ENCODE data around the gene TPCN2.
A peak's percentile ranks its signal among the peaks of the same experiment; 100 is the strongest.

The TPCN2 gene

DNA sequence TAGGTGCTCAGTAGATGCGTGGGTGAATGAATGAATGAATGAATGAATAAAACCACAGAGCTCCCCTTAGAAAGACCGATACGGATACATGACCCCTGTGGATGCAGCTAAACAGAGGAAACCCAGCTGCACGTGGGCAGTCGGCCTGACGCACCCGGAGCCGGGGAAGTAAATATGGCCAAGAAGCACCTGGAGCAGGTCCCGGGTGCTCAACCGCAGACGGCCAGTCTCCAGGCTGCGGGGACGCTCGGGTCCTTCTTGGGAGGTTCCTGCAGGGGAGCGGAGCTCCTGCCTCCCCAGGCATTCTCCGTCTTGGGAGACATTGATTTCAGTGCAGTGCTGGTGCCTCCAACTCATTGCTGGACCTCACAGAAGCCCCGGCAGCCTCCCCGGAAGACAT is 11.7 kb upstream of the TPCN2 start:
- Histone ChIP-seq H2AK5ac (ENCODE audit: low read length) (no peak overlapping the region), H3K14ac (ENCODE audit: low read length) (no peak overlapping the region), H2BK120ac (ENCODE audit: insufficient read depth, low read length, poor library complexity) (no peak overlapping the region), H3K4me2 (ENCODE audit: low read length) (no peak overlapping the region), H2BK12ac (ENCODE audit: low read length) (no peak overlapping the region), H3K36me3 (ENCODE audit: control insufficient read depth in 1 of 2, insufficient read depth in 2 of 2, low read length in 2 of 2) (no peaks in the 10 kb centered on the region), H3K18ac (ENCODE audit: low read length) (no peak overlapping the region), H4K91ac (ENCODE audit: low read depth, low read length) (no peak overlapping the region), H4K12ac (ENCODE audit: low read depth, low read length) (no peak overlapping the region), H3K4me3 (ENCODE audit: low read depth, low read length) (no peak overlapping the region), H3K79me2 (ENCODE audit: control insufficient read depth, insufficient read depth, low read length, poor library complexity) (no peaks in the 10 kb centered on the region), H3K23ac (ENCODE audit: low read length) (no peak overlapping the region), H3K27ac (ENCODE audit: low read depth, low read length) (no peak overlapping the region), H3K79me1 (ENCODE audit: low read length) (no peaks in the 10 kb centered on the region), H3K27me3 (ENCODE audit: insufficient read depth, low read length) (no peaks in the 10 kb centered on the region), H3K4me1 (ENCODE audit: control insufficient read depth in 1 of 2, insufficient read depth in 2 of 2, low read length in 2 of 2) (peaks cover 8 to 10% of the 10 kb centered on the region in 2 experiments), H2AFZ (ENCODE audit: insufficient read depth, low read length, poor library complexity) (no peak overlapping the region), H3K9ac (ENCODE audit: low read length) (no peak overlapping the region), H3K9me3 (ENCODE audit: insufficient read depth, low read depth, low read length) (no peaks in the 10 kb centered on the region), H3K4ac (ENCODE audit: low read depth, low read length) (no peak overlapping the region), H4K8ac (ENCODE audit: low read depth, low read length) (no peak overlapping the region), H2BK5ac (ENCODE audit: low read depth, low read length, poor library complexity) (no peak overlapping the region)
- no CpG with 5 or more reads among the region's 18 CpGs for WGBS (ENCODE audit: extremely low coverage, insufficient coverage, insufficient read length)
- no peak for DNase-seq

DNA sequence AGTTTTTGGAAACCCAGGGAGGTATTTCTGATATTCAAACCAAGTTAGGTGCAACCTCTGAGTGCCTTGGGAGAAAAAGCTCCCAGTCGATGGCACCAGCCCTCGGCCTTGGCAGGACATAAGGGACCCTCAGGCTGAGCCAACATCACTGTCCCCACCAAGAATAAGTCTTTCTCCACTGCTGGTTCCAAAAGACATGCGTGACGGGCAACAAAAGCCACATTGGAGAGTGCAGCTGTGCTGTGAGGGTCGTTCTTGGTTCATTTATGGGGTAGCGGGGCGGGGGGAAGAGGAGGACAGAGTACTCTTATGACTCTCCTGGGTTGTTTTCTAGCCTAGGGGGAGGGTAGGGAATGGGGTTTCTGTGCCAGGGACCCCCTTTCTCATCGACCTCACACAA is 11.2 kb upstream of the TPCN2 start:
- H3K4me3 ChIP-seq (ENCODE audit: low read depth, low read length), result no peak overlapping the region
- H2BK5ac ChIP-seq (ENCODE audit: low read depth, low read length, poor library complexity), result no peak overlapping the region
- no peaks in the 10 kb centered on the region for H3K79me2 ChIP-seq (ENCODE audit: control insufficient read depth, insufficient read depth, low read length, poor library complexity)
- no peaks in the 10 kb centered on the region for H3K27me3 ChIP-seq (ENCODE audit: insufficient read depth, low read length)
- H3K36me3 ChIP-seq (ENCODE audit: control insufficient read depth in 1 of 2, insufficient read depth in 2 of 2, low read length in 2 of 2), result no peaks in the 10 kb centered on the region
- no peak overlapping the region for H3K27ac ChIP-seq (ENCODE audit: low read depth, low read length)
- no peak overlapping the region for H2BK120ac ChIP-seq (ENCODE audit: insufficient read depth, low read length, poor library complexity)
- no peak overlapping the region for H4K8ac ChIP-seq (ENCODE audit: low read depth, low read length)
- H3K9ac ChIP-seq (ENCODE audit: low read length), result no peak overlapping the region
- H3K14ac ChIP-seq (ENCODE audit: low read length), result no peak overlapping the region
- no peak overlapping the region for H3K4ac ChIP-seq (ENCODE audit: low read depth, low read length)
- H3K4me2 ChIP-seq (ENCODE audit: low read length), result no peak overlapping the region
- H3K79me1 ChIP-seq (ENCODE audit: low read length), result no peaks in the 10 kb centered on the region
- H3K23ac ChIP-seq (ENCODE audit: low read length), result no peak overlapping the region
- H3K18ac ChIP-seq (ENCODE audit: low read length), result no peak overlapping the region
- no peak overlapping the region for H2AFZ ChIP-seq (ENCODE audit: insufficient read depth, low read length, poor library complexity)
- no peak overlapping the region for H4K12ac ChIP-seq (ENCODE audit: low read depth, low read length)
- H2BK12ac ChIP-seq (ENCODE audit: low read length), result no peak overlapping the region
- no peak for DNase-seq
- no peak overlapping the region for H2AK5ac ChIP-seq (ENCODE audit: low read length)
- H3K4me1 ChIP-seq (ENCODE audit: control insufficient read depth in 1 of 2, insufficient read depth in 2 of 2, low read length in 2 of 2), result peaks cover 8 to 10% of the 10 kb centered on the region in 2 experiments
- no CpG with 5 or more reads among the region's 8 CpGs for WGBS (ENCODE audit: extremely low coverage, insufficient coverage, insufficient read length)
- H4K91ac ChIP-seq (ENCODE audit: low read depth, low read length), result no peak overlapping the region
- H3K9me3 ChIP-seq (ENCODE audit: insufficient read depth, low read depth, low read length), result no peaks in the 10 kb centered on the region

DNA sequence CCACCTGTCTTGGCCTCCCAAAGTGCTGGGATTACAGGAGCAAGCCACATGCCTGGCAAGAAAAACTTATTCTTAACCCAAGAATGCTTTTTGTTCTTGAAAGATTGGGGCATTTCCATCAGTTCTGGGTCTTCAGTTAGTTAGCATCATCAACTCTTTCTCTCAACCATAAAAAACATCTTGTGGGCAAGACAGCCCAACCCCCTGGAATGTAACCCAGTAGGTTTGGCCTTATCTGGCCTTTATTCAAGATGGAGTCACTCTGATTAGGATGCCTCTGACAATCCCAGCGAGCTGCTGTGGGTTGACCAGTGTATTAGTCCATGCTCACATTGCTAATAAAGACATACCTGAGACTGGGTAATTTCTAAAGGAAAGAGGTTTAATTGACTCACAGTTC is 9.2 kb upstream of the TPCN2 start:
- no peaks in the 10 kb centered on the region for H3K27me3 ChIP-seq (ENCODE audit: insufficient read depth, low read length)
- no peak overlapping the region for H3K27ac ChIP-seq (ENCODE audit: low read depth, low read length)
- H2AK5ac ChIP-seq (ENCODE audit: low read length), result no peak overlapping the region
- no peak overlapping the region for H3K9ac ChIP-seq (ENCODE audit: low read length)
- WGBS (ENCODE audit: extremely low coverage, insufficient coverage, insufficient read length), result no CpG with 5 or more reads among the region's 1 CpG
- peaks cover 8 to 14% of the 10 kb centered on the region in 2 experiments for H3K4me1 ChIP-seq (ENCODE audit: control insufficient read depth in 1 of 2, insufficient read depth in 2 of 2, low read length in 2 of 2)
- no peak overlapping the region for H4K12ac ChIP-seq (ENCODE audit: low read depth, low read length)
- no peak overlapping the region for H2BK120ac ChIP-seq (ENCODE audit: insufficient read depth, low read length, poor library complexity)
- H3K4me2 ChIP-seq (ENCODE audit: low read length), result no peak overlapping the region
- no peak overlapping the region for H3K4ac ChIP-seq (ENCODE audit: low read depth, low read length)
- no peaks in the 10 kb centered on the region for H3K79me2 ChIP-seq (ENCODE audit: control insufficient read depth, insufficient read depth, low read length, poor library complexity)
- H3K36me3 ChIP-seq (ENCODE audit: control insufficient read depth in 1 of 2, insufficient read depth in 2 of 2, low read length in 2 of 2), result no peaks in the 10 kb centered on the region
- no peak overlapping the region for H4K8ac ChIP-seq (ENCODE audit: low read depth, low read length)
- H2BK12ac ChIP-seq (ENCODE audit: low read length), result no peak overlapping the region
- no peak overlapping the region for H3K4me3 ChIP-seq (ENCODE audit: low read depth, low read length)
- no peaks in the 10 kb centered on the region for H3K79me1 ChIP-seq (ENCODE audit: low read length)
- H3K18ac ChIP-seq (ENCODE audit: low read length), result no peak overlapping the region
- no peak overlapping the region for H2BK5ac ChIP-seq (ENCODE audit: low read depth, low read length, poor library complexity)
- H3K9me3 ChIP-seq (ENCODE audit: insufficient read depth, low read depth, low read length), result no peaks in the 10 kb centered on the region
- H2AFZ ChIP-seq (ENCODE audit: insufficient read depth, low read length, poor library complexity), result no peak overlapping the region
- no peak overlapping the region for H4K91ac ChIP-seq (ENCODE audit: low read depth, low read length)
- no peak overlapping the region for H3K14ac ChIP-seq (ENCODE audit: low read length)
- no peak overlapping the region for H3K23ac ChIP-seq (ENCODE audit: low read length)
- peak; percentile 46 to 65 for DNase-seq

DNA sequence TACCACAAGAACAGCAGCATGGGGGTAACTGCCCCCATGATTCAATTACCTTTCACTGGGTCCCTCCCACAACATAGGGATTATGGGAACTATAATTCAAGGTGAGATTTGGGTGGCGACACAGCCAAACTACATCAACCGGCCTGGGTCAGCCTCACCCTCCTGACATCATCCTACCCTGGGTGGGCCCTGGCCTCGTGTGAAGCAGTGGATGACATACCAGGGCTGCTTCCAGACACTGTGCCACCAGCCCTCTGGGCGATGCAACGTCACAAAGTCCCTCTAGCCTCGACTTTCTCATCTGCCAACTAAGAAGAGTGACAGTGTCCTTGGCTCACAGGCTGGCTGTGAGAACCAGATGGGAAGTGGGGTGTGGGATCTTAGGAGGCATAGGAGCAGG is 8.7 kb upstream of the TPCN2 start:
- no peaks in the 10 kb centered on the region for H3K36me3 ChIP-seq (ENCODE audit: control insufficient read depth in 1 of 2, insufficient read depth in 2 of 2, low read length in 2 of 2)
- H3K4me2 ChIP-seq (ENCODE audit: low read length), result no peak overlapping the region
- no peak overlapping the region for H3K9ac ChIP-seq (ENCODE audit: low read length)

More for the DNA sequence above, 8.7 kb upstream of the TPCN2 start:
- Histone ChIP-seq H3K14ac (ENCODE audit: low read length) (no peak overlapping the region), H2BK5ac (ENCODE audit: low read depth, low read length, poor library complexity) (no peak overlapping the region), H2BK120ac (ENCODE audit: insufficient read depth, low read length, poor library complexity) (no peak overlapping the region), H2AK5ac (ENCODE audit: low read length) (no peak overlapping the region), H3K18ac (ENCODE audit: low read length) (no peak overlapping the region), H3K79me2 (ENCODE audit: control insufficient read depth, insufficient read depth, low read length, poor library complexity) (no peaks in the 10 kb centered on the region), H2BK12ac (ENCODE audit: low read length) (no peak overlapping the region), H3K27me3 (ENCODE audit: insufficient read depth, low read length) (no peaks in the 10 kb centered on the region), H3K79me1 (ENCODE audit: low read length) (no peaks in the 10 kb centered on the region), H4K8ac (ENCODE audit: low read depth, low read length) (no peak overlapping the region), H3K4me1 (ENCODE audit: control insufficient read depth in 1 of 2, insufficient read depth in 2 of 2, low read length in 2 of 2) (peaks cover 8 to 14% of the 10 kb centered on the region in 2 experiments), H4K91ac (ENCODE audit: low read depth, low read length) (no peak overlapping the region), H3K4me3 (ENCODE audit: low read depth, low read length) (peak overlapping the region; percentile 14), H3K4ac (ENCODE audit: low read depth, low read length) (no peak overlapping the region), H3K9me3 (ENCODE audit: insufficient read depth, low read depth, low read length) (no peaks in the 10 kb centered on the region), H3K27ac (ENCODE audit: low read depth, low read length) (no peak overlapping the region), H3K23ac (ENCODE audit: low read length) (no peak overlapping the region), H4K12ac (ENCODE audit: low read depth, low read length) (no peak overlapping the region), H2AFZ (ENCODE audit: insufficient read depth, low read length, poor library complexity) (no peak overlapping the region)
- no CpG with 5 or more reads among the region's 6 CpGs for WGBS (ENCODE audit: extremely low coverage, insufficient coverage, insufficient read length)
- DNase-seq, result no peak

Data from trophoblast cell (in vitro differentiated cells and primary cell).